HepG2 (cell line): ENCODE data around the gene CAMKMT.

ENCODE experiments used
- BRF2 ChIP-seq: sonication (generic); formaldehyde crosslinking; IDR thresholded peaks from 2 replicates; pipeline ENCODE4 v1.8.1; 2022; ENCODE audit warnings: mild to moderate bottlenecking, missing genetic modification reagents
- CBFB ChIP-seq: sonication (generic); formaldehyde crosslinking; IDR thresholded peaks from 2 replicates; pipeline ENCODE4 v1.4.0; 2020; ENCODE audit warnings: missing genetic modification reagents
- CREM ChIP-seq, 2 experiments: sonication (generic) in 1 of 2; formaldehyde crosslinking in 1 of 2; IDR thresholded peaks; 2 replicates each; pipeline versions ENCODE4 v1.4.0 to v1.6.1; 2016 to 2020; ENCODE audit warnings: antibody characterized with exemption in 1 of 2, mild to moderate bottlenecking in 1 of 2, missing genetic modification reagents in 1 of 2
- CTCF ChIP-seq: sonication (generic); formaldehyde crosslinking; IDR thresholded peaks from 2 replicates; pipeline ENCODE4 v1.5.0; 2020; ENCODE audit warnings: mild to moderate bottlenecking, missing genetic modification reagents, moderate library complexity
- KDM1A ChIP-seq: IDR thresholded peaks from 2 replicates; pipeline ENCODE4 v1.6.1; 2016; ENCODE audit warnings: missing compliant biosample characterization
- MAFK ChIP-seq, 2 experiments: IDR thresholded peaks in 1 of 2; conservative IDR thresholded peaks in 1 of 2; 2 replicates each; pipeline ENCODE4 v1.6.1; 2011; ENCODE audit warnings: improper control_type of control experiment in 2 of 2, low read length in 2 of 2
- NR0B2 ChIP-seq: sonication (generic); formaldehyde crosslinking; IDR thresholded peaks from 2 replicates; pipeline ENCODE4 v1.4.0; 2020; ENCODE audit warnings: mild to moderate bottlenecking, missing genetic modification reagents
- RFXAP ChIP-seq: sonication (generic); formaldehyde crosslinking; IDR thresholded peaks from 2 replicates; pipeline ENCODE4 v1.4.0; 2020; ENCODE audit warnings: missing genetic modification reagents, borderline replicate concordance
- TBX2 ChIP-seq: sonication (generic); formaldehyde crosslinking; IDR thresholded peaks from 2 replicates; pipeline ENCODE4 v1.5.0; 2020; ENCODE audit warnings: missing genetic modification reagents, mild to moderate bottlenecking, borderline replicate concordance

- TF ChIP-seq BRF2 (CRISPR knock-in tag) (no peak), KDM1A (CRISPR knock-in tag) (no peak), TBX2 (CRISPR knock-in tag) (no peak), NR0B2 (no peak), RFXAP (CRISPR knock-in tag) (no peak), CBFB (CRISPR knock-in tag) (no peak), CTCF (CRISPR knock-in tag) (no peak), CREM (IDR thresholded peaks at IDR 0.05) (no peak), CREM (CRISPR knock-in tag; IDR thresholded peaks at IDR 0.05) (no peak), MAFK (conservative IDR thresholded peaks at IDR 0.05 in 1 of 2, IDR thresholded peaks at IDR 0.05 in 1 of 2; ENCODE audit: low read length in 2 of 2) (no peak)
These were observed 254.3 kb downstream of the CAMKMT start for GRCh38 chr2:44615950-44616518.
